Measurements from ENCODE around the gene VOPP1.

DNA sequence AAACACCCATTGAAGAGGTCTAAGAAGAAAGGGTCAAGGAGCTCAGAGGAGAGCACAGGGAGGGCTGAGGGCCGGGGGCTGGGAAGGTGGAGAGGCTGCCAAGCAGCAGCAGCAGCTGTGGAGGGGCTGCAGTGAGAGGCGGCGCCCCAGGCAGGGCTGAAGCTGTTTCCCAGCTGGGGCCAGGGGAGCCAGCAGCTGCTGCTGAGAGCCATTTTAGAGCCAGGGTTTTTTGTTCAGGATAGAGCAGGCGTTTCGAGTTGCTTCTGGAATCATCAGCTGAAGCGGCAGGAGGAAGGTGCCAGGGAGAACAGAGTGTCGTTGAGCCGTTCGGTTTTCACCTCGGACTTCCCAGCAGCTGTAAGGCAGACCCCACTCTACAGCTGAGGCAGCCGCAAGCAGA lies 144.5 kb downstream of the VOPP1 start:
- TF ChIP-seq, protein P1, sequence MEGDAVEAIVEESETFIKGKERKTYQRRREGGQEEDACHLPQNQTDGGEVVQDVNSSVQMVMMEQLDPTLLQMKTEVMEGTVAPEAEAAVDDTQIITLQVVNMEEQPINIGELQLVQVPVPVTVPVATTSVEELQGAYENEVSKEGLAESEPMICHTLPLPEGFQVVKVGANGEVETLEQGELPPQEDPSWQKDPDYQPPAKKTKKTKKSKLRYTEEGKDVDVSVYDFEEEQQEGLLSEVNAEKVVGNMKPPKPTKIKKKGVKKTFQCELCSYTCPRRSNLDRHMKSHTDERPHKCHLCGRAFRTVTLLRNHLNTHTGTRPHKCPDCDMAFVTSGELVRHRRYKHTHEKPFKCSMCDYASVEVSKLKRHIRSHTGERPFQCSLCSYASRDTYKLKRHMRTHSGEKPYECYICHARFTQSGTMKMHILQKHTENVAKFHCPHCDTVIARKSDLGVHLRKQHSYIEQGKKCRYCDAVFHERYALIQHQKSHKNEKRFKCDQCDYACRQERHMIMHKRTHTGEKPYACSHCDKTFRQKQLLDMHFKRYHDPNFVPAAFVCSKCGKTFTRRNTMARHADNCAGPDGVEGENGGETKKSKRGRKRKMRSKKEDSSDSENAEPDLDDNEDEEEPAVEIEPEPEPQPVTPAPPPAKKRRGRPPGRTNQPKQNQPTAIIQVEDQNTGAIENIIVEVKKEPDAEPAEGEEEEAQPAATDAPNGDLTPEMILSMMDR (conservative IDR thresholded peaks at IDR 0.05; ENCODE audit: low read length) = no peak
- TF ChIP-seq EZH2phosphoT487 (IDR thresholded peaks at IDR 0.05; ENCODE audit: borderline replicate concordance) = no peak
